IMR-90 (cell line): ENCODE measurements around the gene POMT1. TPM values are rescaled to one million over a fixed set of nuclear protein-coding genes. Genes with fewer than 3 reads are reported as not detected.

Experiments used
- ATAC-seq: fragments of 200-7000 bp; cut with Tn5 transposase; 2 replicates; pipeline ENCODE4 v1.9.1; 2020; ENCODE audit warnings: low read depth, mild to moderate bottlenecking, moderate library complexity
- BruUV-seq: library from RNA; stranded (reverse); fragments of 400-500 nt; replicated peaks from 2 replicates; lab custom pipeline; 2021; lab: Mats Ljungman, UMichigan
- CTCF ChIA-PET: fragments of 300-600 bp; formaldehyde crosslinking; extraction: SDS; loops from one replicate; lab custom pipeline; 2021; ENCODE audit warnings: antibody characterized with exemption; lab: Yijun Ruan, JAX
- POLR2A ChIA-PET: fragments of 300-600 bp; sonication (Branson Sonifier 250); formaldehyde crosslinking; loops from one replicate; lab custom pipeline; 2022; ENCODE audit warnings: antibody characterized with exemption; ENCODE audit not compliant: unreplicated experiment; lab: Charles Lee
- DNase-seq: peaks from one replicate; pipeline ENCODE4 v3.0.0; 2013
- H2AFZ ChIP-seq: replicated peaks from 2 replicates; pipeline ENCODE3; 2013; ENCODE audit warnings: low read length, mild to moderate bottlenecking; ENCODE audit not compliant: poor library complexity
- H2AK5ac ChIP-seq: 2 replicates; pipeline ENCODE4 v1.6.1; 2013; ENCODE audit warnings: low read depth, low read length, inconsistent platforms
- H2AK9ac ChIP-seq: replicated peaks from 2 replicates; pipeline ENCODE3; 2013; ENCODE audit warnings: mild to moderate bottlenecking, low read depth, low read length, moderate library complexity; ENCODE audit not compliant: poor library complexity
- H2BK120ac ChIP-seq: 2 replicates; pipeline ENCODE4 v1.6.1; 2013; ENCODE audit warnings: low read depth, low read length, inconsistent platforms
- H2BK15ac ChIP-seq: 3 replicates; pipeline ENCODE4 v1.6.1; 2013; ENCODE audit warnings: low read depth, low read length, inconsistent platforms
- H2BK20ac ChIP-seq: 2 replicates; pipeline ENCODE4 v1.6.1; 2013; ENCODE audit warnings: low read depth, mild to moderate bottlenecking, inconsistent platforms, low read length, moderate library complexity
- H2BK5ac ChIP-seq: 2 replicates; pipeline ENCODE4 v1.6.1; 2013; ENCODE audit warnings: mild to moderate bottlenecking, low read depth, low read length, inconsistent platforms; ENCODE audit not compliant: poor library complexity, severe bottlenecking
- H3K14ac ChIP-seq: replicated peaks from 2 replicates; pipeline ENCODE4 v1.6.1; 2013; ENCODE audit warnings: low read depth, low read length, inconsistent platforms
- H3K18ac ChIP-seq: 2 replicates; pipeline ENCODE4 v1.6.1; 2013; ENCODE audit warnings: low read depth, low read length, control low read depth
- H3K23ac ChIP-seq: 2 replicates; pipeline ENCODE4 v1.6.1; 2013; ENCODE audit warnings: low read depth, low read length, inconsistent platforms
- H3K27ac ChIP-seq: 2 replicates; pipeline ENCODE4 v1.5.1; 2013; ENCODE audit warnings: mild to moderate bottlenecking, control low read depth, low read length; ENCODE audit not compliant: insufficient read depth
- H3K27me3 ChIP-seq: 2 replicates; pipeline ENCODE4 v1.6.1; 2013; ENCODE audit warnings: low read length; ENCODE audit not compliant: control insufficient read depth, insufficient read depth
- H3K36me3 ChIP-seq: 2 replicates; pipeline ENCODE4 v1.6.1; 2013; ENCODE audit warnings: low read length, mixed read lengths; ENCODE audit not compliant: control insufficient read depth, insufficient read depth
- H3K4ac ChIP-seq: 2 replicates; pipeline ENCODE4 v1.6.1; 2013; ENCODE audit warnings: low read depth, low read length, inconsistent platforms
- H3K4me1 ChIP-seq: 2 replicates; pipeline ENCODE4 v1.6.1; 2013; ENCODE audit warnings: low read length, mixed read lengths; ENCODE audit not compliant: control insufficient read depth, insufficient read depth
- H3K4me2 ChIP-seq: 2 replicates; pipeline ENCODE4 v1.6.1; 2013; ENCODE audit warnings: low read depth, mild to moderate bottlenecking, control low read depth, low read length, moderate library complexity
- H3K4me3 ChIP-seq: 2 replicates; pipeline ENCODE4 v1.5.1; 2013; ENCODE audit warnings: low read depth, mild to moderate bottlenecking, control low read depth, low read length, moderate library complexity; ENCODE audit not compliant: insufficient read depth
- H3K56ac ChIP-seq: 2 replicates; pipeline ENCODE4 v1.6.1; 2013; ENCODE audit warnings: low read length, inconsistent platforms; ENCODE audit not compliant: insufficient read depth; ENCODE audit errors: extremely low read depth
- H3K79me1 ChIP-seq, 2 experiments: 2 replicates each; pipeline ENCODE4 v1.6.1; 2013; ENCODE audit warnings: low read length in 2 of 2, inconsistent platforms in 1 of 2, low read depth in 1 of 2
- H3K9ac ChIP-seq: 2 replicates; pipeline ENCODE4 v1.6.1; 2013; ENCODE audit warnings: low read depth, low read length, control low read depth
- H3K9me1 ChIP-seq: 2 replicates; pipeline ENCODE4 v1.6.1; 2013; ENCODE audit warnings: low read length, inconsistent platforms; ENCODE audit not compliant: insufficient read depth
- H3K9me3 ChIP-seq: 2 replicates; pipeline ENCODE4 v1.6.1; 2013; ENCODE audit warnings: low read length; ENCODE audit not compliant: control insufficient read depth, insufficient read depth
- H4K20me1 ChIP-seq: 2 replicates; pipeline ENCODE4 v1.6.1; 2013; ENCODE audit warnings: low read length, inconsistent platforms; ENCODE audit not compliant: insufficient read depth
- H4K5ac ChIP-seq: 2 replicates; pipeline ENCODE4 v1.6.1; 2013; ENCODE audit warnings: mild to moderate bottlenecking, low read depth, low read length, control low read depth
- H4K8ac ChIP-seq, 2 experiments: 2 replicates each; pipeline ENCODE4 v1.6.1; 2013; ENCODE audit warnings: low read depth in 2 of 2, low read length in 2 of 2, control low read depth in 1 of 2, inconsistent platforms in 1 of 2
- H4K91ac ChIP-seq: 2 replicates; pipeline ENCODE4 v1.6.1; 2013; ENCODE audit warnings: low read depth, low read length, inconsistent platforms; ENCODE audit not compliant: insufficient read depth
- CEBPB ChIP-seq: IDR thresholded peaks from 2 replicates; pipeline ENCODE4 v1.6.1; 2012; ENCODE audit warnings: low read depth, low read length, improper control_type of control experiment
- MXI1 ChIP-seq: IDR thresholded peaks from 2 replicates; pipeline ENCODE4 v1.6.1; 2012; ENCODE audit warnings: low read depth, mild to moderate bottlenecking, low read length, moderate library complexity, borderline replicate concordance
- SMC3 ChIP-seq: fragments of 150-350 bp; IDR thresholded peaks from 2 replicates; pipeline ENCODE4 v1.6.1; 2016; ENCODE audit warnings: low read depth, mild to moderate bottlenecking, antibody characterized with exemption, low read length, moderate library complexity
- WGBS, 2 experiments: methylation state at CpG; one replicate each; pipeline versions ENCODE4 v1.1.5 to v1.1.7; 2013; ENCODE audit warnings: missing lambda C conversion rate in 2 of 2; ENCODE audit not compliant: insufficient read length in 1 of 2; ENCODE audit errors: extremely low coverage in 2 of 2; 5-methylcytosine and 5-hydroxymethylcytosine counted together
- dilution Hi-C: fragments of 300-500 bp; cut with HindIII; formaldehyde crosslinking; loops from one replicate; pipeline ENCODE4 v1.14.3; 2018; ENCODE audit warnings: low sequenced_read_pairs; ENCODE audit not compliant: unreplicated experiment
- in situ Hi-C: fragments of 300-500 bp; cut with MboI; formaldehyde crosslinking; loops from 3 replicates; pipeline ENCODE4 v1.14.3; 2019; ENCODE audit warnings: low sequenced_read_pairs, inconsistent platforms, mixed read lengths
- intact Hi-C: fragments of 100-400 bp; cut with micrococcal nuclease; formaldehyde crosslinking; loops from 2 replicates; pipeline ENCODE4 v1.10.0; 2022
- polyA plus RNA-seq, 3 experiments: library from polyadenylated mRNA; depleted of rRNA; stranded (reverse); fragments of >200 nt; gene quantifications; 2 replicates each; pipeline ENCODE4 v1.2.3, GENCODE V29; 2012; ENCODE audit warnings: low replicate concordance in 1 of 3
- total RNA-seq: library from RNA; depleted of rRNA; stranded (reverse); fragments of >200 nt; gene quantifications from 2 replicates; pipeline ENCODE4 v1.2.3, GENCODE V29; 2012

POMT1 gene
- total and polyA plus RNA-seq, 2 of the 4 experiments (the other 2 are of a cell fraction) = 24.2 to 36.5 TPM

- Histone ChIP-seq H2AK5ac (no peak overlapping the region), H3K36me3 (peaks cover 68% of the 10 kb centered on the region), H3K23ac (no peak overlapping the region), H3K4me2 (no peak overlapping the region), H3K27ac (no peak overlapping the region), H2AK9ac (no peak overlapping the region), H3K56ac (no peak overlapping the region), H2AFZ (no peak overlapping the region), H3K27me3 (no peaks in the 10 kb centered on the region), H4K5ac (no peak overlapping the region), H2BK120ac (no peak overlapping the region), H2BK20ac (no peak overlapping the region), H3K9me3 (no peaks in the 10 kb centered on the region), H3K79me1 (peaks cover 46 to 51% of the 10 kb centered on the region in 2 experiments), H3K9me1 (peaks cover 7% of the 10 kb centered on the region; the same call in 1 of the 2 replicates), H3K4me3 (no peak overlapping the region), H4K8ac (no peak overlapping the region), H3K4ac (no peak overlapping the region), H2BK15ac (no peak overlapping the region), H3K14ac (no peak overlapping the region), H3K18ac (no peak overlapping the region), H2BK5ac (no peak overlapping the region), H4K20me1 (peaks cover 7% of the 10 kb centered on the region), H4K91ac (no peak overlapping the region), H3K4me1 (no peaks in the 10 kb centered on the region), H3K9ac (no peak overlapping the region)
- in situ Hi-C loops (no loop called here), dilution Hi-C loops (no loop called here), intact Hi-C loops (no loop called here)
- no peak for ATAC-seq
- WGBS, 2 experiments = 100% methylated on average over 3 of the region's 10 CpGs; no CpG with 5 or more reads in 1 of the 2 experiments
- TF ChIP-seq SMC3 (no peak), CEBPB (no peak), MXI1 (no peak)
- CTCF ChIA-PET = no interaction called here
- BruUV-seq = no TSS peak
- POLR2A ChIA-PET = no interaction called here
- DNase-seq = no peak
These were observed 43.7 kb upstream of the POMT1 start for GRCh38 chr9:131459056-131459455.
